OCI-LY3 (cell line): Measurements from ENCODE around the gene IRF1.
A peak's percentile ranks its signal among the peaks of the same experiment; 100 is the strongest.

ENCODE experiments used
- H2AFZ ChIP-seq: fragments of 200-600, 300-600 bp; shearing (Covaris generic); 2 replicates; pipeline ENCODE4 v1.6.0; 2014; ENCODE audit warnings: antibody characterized with exemption, low read depth, low read length
- H3K27ac ChIP-seq: fragments of 200-600, 300-600 bp; sonication (generic); 2 replicates; pipeline ENCODE4 v1.5.1; 2014; ENCODE audit warnings: mild to moderate bottlenecking, low read length, moderate library complexity, mixed read lengths
- H3K27me3 ChIP-seq: fragments of 200-600, 300-600 bp; sonication (generic); 2 replicates; pipeline ENCODE4 v1.6.1; 2014; ENCODE audit warnings: low read depth, low read length, mixed read lengths
- H3K36me3 ChIP-seq: fragments of 200-600, 300-600 bp; sonication (generic); replicated peaks from 2 replicates; pipeline ENCODE3; 2014; ENCODE audit warnings: low read depth, low read length, mixed read lengths
- H3K4me1 ChIP-seq: fragments of 300-600, 200-600 bp; sonication (generic); 2 replicates; pipeline ENCODE4 v1.6.1; 2014; ENCODE audit warnings: low read length, mixed read lengths
- H3K4me2 ChIP-seq: fragments of 200-600, 300-600 bp; sonication (generic); 2 replicates; pipeline ENCODE4 v1.6.1; 2014; ENCODE audit warnings: low read length, mixed read lengths
- H3K4me3 ChIP-seq: fragments of 300-600, 200-600 bp; sonication (generic); 2 replicates; pipeline ENCODE4 v1.5.1; 2014; ENCODE audit warnings: antibody characterized with exemption, mild to moderate bottlenecking, low read length, moderate library complexity
- H3K79me2 ChIP-seq: fragments of 300-600, 200-600 bp; shearing (Covaris generic); 2 replicates; pipeline ENCODE4 v1.6.1; 2014; ENCODE audit warnings: mild to moderate bottlenecking, low read length, mixed read lengths
- H3K9ac ChIP-seq: fragments of 300-600, 200-600 bp; shearing (Covaris generic); 2 replicates; pipeline ENCODE4 v1.6.0; 2014; ENCODE audit warnings: mild to moderate bottlenecking, low read length, moderate library complexity
- H3K9me3 ChIP-seq: fragments of 200-600, 300-600 bp; shearing (Covaris generic); 2 replicates; pipeline ENCODE4 v1.6.1; 2014; ENCODE audit warnings: low read length, mixed read lengths; ENCODE audit not compliant: insufficient read depth
- H4K20me1 ChIP-seq: fragments of 200-600, 300-600 bp; sonication (generic); 2 replicates; pipeline ENCODE4 v1.6.1; 2016; ENCODE audit warnings: low read length, mixed read lengths; ENCODE audit not compliant: insufficient read depth
- EZH2phosphoT487 ChIP-seq: fragments of 200-600 bp; shearing (Covaris generic); IDR thresholded peaks from 2 replicates; pipeline ENCODE4 v1.6.1; 2018; ENCODE audit warnings: antibody characterized with exemption, mixed run types, low read depth
- TF ChIP-seq, protein P1 (sequence below): fragments of 200-600, 300-600 bp; sonication (generic); IDR thresholded peaks from 2 replicates; pipeline ENCODE4 v1.5.1; 2014; ENCODE audit warnings: antibody characterized with exemption, low read length, low read depth

The IRF1 gene

DNA sequence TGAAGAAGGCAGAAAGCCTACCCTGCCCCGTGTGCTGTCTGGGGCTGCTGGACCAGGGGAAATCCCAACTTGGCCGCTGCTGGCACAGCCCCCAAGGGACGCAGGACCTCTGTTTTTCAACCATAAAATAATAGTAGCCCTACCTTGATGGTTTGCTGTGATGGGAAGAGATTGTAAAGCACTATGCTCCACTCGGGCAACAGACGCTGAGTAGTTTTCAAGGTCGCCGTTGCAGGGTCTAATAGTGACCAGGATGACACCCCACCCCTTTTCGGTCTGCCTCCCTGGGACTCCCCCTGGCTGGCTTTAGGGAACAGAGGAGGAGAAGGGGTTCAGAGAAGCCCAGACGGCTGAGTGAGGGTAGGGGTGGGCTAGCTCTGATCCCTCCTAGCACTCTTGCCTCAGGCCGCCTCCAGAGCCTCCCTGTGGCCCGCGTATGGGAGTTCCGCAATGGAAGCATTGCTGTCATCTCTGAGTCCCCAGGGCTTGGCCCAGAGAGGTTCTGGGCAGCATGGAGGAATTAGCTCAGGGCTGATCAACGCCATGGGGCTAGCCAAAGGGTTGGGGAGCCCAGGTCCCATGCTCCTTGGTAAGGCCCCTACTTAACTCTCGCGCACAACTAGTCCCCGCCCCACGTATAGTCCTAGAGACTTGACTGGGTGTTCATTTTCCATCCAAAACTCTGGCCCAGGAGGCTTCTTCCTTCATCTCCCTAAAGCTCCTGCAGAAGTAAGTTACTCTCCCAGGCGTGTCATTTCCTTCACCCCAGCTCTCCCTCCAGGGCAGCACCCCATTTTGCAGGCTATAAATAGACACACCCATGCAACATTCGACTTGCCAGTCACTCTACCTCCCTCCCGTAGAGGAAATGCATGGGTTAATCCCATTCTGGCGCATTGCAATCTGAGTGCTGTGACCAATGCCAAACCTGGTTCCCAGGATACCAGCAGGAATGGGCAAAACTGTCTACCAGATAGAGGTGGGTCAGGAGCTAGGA, 1.1 kb upstream of the IRF1 start:
- H3K9me3 ChIP-seq, result no peaks in the 10 kb centered on the region
- H3K27me3 ChIP-seq, result peaks cover 4% of the 10 kb centered on the region; the same call in 1 of the 2 replicates
- peaks cover 30% of the 10 kb centered on the region for H3K36me3 ChIP-seq
- peak overlapping the region; percentile 95 for H3K4me2 ChIP-seq
- H2AFZ ChIP-seq, result no peak overlapping the region
- peak overlapping the region; percentile 91 for H3K9ac ChIP-seq
- peaks cover 52% of the 10 kb centered on the region for H3K4me1 ChIP-seq
- peak overlapping the region; percentile 85 for H3K4me3 ChIP-seq
- peak overlapping the region; percentile 80 for H3K27ac ChIP-seq
- H3K79me2 ChIP-seq, result peaks cover 38% of the 10 kb centered on the region
- no peak for TF ChIP-seq EZH2phosphoT487
- TF ChIP-seq, protein P1, sequence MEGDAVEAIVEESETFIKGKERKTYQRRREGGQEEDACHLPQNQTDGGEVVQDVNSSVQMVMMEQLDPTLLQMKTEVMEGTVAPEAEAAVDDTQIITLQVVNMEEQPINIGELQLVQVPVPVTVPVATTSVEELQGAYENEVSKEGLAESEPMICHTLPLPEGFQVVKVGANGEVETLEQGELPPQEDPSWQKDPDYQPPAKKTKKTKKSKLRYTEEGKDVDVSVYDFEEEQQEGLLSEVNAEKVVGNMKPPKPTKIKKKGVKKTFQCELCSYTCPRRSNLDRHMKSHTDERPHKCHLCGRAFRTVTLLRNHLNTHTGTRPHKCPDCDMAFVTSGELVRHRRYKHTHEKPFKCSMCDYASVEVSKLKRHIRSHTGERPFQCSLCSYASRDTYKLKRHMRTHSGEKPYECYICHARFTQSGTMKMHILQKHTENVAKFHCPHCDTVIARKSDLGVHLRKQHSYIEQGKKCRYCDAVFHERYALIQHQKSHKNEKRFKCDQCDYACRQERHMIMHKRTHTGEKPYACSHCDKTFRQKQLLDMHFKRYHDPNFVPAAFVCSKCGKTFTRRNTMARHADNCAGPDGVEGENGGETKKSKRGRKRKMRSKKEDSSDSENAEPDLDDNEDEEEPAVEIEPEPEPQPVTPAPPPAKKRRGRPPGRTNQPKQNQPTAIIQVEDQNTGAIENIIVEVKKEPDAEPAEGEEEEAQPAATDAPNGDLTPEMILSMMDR, result no peak
- peaks cover 34% of the 10 kb centered on the region for H4K20me1 ChIP-seq

DNA sequence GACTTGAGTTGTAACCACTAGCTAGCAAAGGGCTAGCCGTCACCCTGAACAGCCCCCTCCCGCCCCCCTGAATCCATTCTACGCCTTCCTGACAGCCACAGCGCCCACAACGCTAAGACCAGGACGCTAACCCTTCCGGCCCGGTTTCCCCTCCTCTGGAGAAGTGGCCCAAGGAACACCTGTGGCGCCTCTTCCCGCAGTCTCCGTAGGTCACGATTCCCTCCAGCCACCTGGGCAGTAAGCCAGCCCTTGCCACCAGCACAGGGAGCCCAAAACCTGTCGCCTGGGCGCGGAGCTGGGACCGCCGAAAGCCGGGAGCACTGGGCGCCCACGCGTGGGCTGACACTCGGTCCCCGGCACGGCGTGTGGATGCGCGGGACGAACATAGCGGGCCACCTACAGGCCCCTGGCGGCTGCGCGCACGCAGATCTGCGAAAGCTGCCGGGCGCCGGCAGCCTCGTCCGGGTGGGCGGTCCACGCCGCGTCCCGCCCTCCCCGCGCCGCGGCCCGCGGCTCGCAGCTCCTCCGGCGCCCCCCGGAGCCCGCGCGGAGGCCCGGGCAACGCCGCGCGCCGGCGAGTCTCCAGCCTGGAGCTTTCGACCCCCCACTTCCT, 596 bp downstream of the IRF1 start:
- Histone ChIP-seq H3K27ac (peak overlapping the region; percentile 83), H3K4me3 (peak overlapping the region; percentile 97), H2AFZ (no peak overlapping the region), H3K9me3 (no peaks in the 10 kb centered on the region), H3K36me3 (peaks cover 45% of the 10 kb centered on the region), H3K4me1 (peaks cover 46% of the 10 kb centered on the region), H3K27me3 (peaks cover 4% of the 10 kb centered on the region; the same call in 1 of the 2 replicates), H3K4me2 (peak overlapping the region; percentile 100), H3K79me2 (peaks cover 38% of the 10 kb centered on the region), H3K9ac (peak overlapping the region; percentile 90), H4K20me1 (peaks cover 47% of the 10 kb centered on the region)
- no peak for TF ChIP-seq EZH2phosphoT487
- TF ChIP-seq, protein P1, result no peak

DNA sequence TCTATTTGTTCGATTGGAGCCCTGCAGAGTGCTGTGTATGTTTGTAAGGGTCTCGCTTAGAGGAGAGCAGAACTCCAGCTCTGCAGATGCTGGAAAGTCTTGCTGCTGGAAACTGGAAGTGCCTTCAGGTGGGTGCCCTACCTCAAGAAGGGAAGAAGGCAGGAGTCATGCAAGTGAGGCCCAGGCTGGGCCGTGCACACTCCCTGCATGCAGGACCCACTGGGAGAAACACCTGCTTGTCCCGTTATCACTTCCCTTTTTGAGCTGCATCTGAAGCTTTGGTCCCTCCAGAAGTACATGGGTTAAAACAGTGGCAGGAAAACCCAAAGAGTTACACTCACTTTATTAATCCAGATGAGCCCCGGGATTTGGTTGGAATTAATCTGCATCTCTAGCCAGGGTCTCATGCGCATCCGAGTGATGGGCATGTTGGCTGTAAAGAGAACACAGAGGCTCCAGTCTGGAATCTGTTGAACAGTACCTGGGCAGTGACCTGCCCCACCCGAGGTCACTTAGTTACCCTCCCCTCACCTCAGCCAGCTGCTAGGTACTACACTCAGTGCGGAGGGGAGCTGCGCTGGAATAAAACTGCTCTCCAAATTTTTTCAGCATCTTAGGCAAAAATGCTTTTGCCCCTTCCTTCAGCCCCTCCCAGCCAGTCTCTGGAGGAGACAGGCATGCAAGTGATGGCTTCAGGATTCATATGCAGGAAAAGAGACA, 1.4 kb downstream of the IRF1 start:
- peak overlapping the region; percentile 90 for H3K9ac ChIP-seq

More for the DNA sequence above, 1.4 kb downstream of the IRF1 start:
- H3K27me3 ChIP-seq, result peaks cover 4% of the 10 kb centered on the region; the same call in 1 of the 2 replicates
- H2AFZ ChIP-seq, result no peak overlapping the region
- H3K4me1 ChIP-seq, result peaks cover 39% of the 10 kb centered on the region
- H3K4me3 ChIP-seq, result peak overlapping the region; percentile 97
- no peaks in the 10 kb centered on the region for H3K9me3 ChIP-seq
- TF ChIP-seq, protein P1, result no peak
- no peak for TF ChIP-seq EZH2phosphoT487
- H4K20me1 ChIP-seq, result peaks cover 47% of the 10 kb centered on the region
- H3K36me3 ChIP-seq, result peaks cover 50% of the 10 kb centered on the region
- H3K79me2 ChIP-seq, result peaks cover 38% of the 10 kb centered on the region
- peak overlapping the region; percentile 100 for H3K4me2 ChIP-seq
- peak overlapping the region; percentile 83 for H3K27ac ChIP-seq
